IPS-20b (cell line): ENCODE measurements around the gene CDKN2B-AS1.

Experiments used
- H3K27ac ChIP-seq: one replicate; pipeline ENCODE4 v1.5.1; 2013; ENCODE audit warnings: low read length
- H3K27me3 ChIP-seq: 2 replicates; pipeline ENCODE4 v1.6.1; 2013; ENCODE audit warnings: mild to moderate bottlenecking, low read length, inconsistent platforms; ENCODE audit not compliant: insufficient read depth
- H3K36me3 ChIP-seq: 2 replicates; pipeline ENCODE4 v1.6.1; 2013; ENCODE audit warnings: low read depth, mild to moderate bottlenecking, inconsistent platforms, low read length, moderate library complexity; ENCODE audit not compliant: insufficient read depth
- H3K4me1 ChIP-seq: 2 replicates; pipeline ENCODE4 v1.6.1; 2013; ENCODE audit warnings: mild to moderate bottlenecking, control low read depth, inconsistent platforms, low read length, moderate library complexity; ENCODE audit not compliant: insufficient read depth
- H3K4me3 ChIP-seq: 2 replicates; pipeline ENCODE4 v1.5.1; 2013; ENCODE audit warnings: mild to moderate bottlenecking, low read length, inconsistent platforms
- H3K9ac ChIP-seq: 2 replicates; pipeline ENCODE4 v1.6.1; 2013; ENCODE audit warnings: low read depth, mild to moderate bottlenecking, inconsistent platforms, low read length, moderate library complexity
- H3K9me3 ChIP-seq: 2 replicates; pipeline ENCODE4 v1.6.1; 2013; ENCODE audit warnings: mild to moderate bottlenecking, low read depth, low read length, inconsistent platforms; ENCODE audit not compliant: insufficient read depth

Gene CDKN2B-AS1

DNA sequence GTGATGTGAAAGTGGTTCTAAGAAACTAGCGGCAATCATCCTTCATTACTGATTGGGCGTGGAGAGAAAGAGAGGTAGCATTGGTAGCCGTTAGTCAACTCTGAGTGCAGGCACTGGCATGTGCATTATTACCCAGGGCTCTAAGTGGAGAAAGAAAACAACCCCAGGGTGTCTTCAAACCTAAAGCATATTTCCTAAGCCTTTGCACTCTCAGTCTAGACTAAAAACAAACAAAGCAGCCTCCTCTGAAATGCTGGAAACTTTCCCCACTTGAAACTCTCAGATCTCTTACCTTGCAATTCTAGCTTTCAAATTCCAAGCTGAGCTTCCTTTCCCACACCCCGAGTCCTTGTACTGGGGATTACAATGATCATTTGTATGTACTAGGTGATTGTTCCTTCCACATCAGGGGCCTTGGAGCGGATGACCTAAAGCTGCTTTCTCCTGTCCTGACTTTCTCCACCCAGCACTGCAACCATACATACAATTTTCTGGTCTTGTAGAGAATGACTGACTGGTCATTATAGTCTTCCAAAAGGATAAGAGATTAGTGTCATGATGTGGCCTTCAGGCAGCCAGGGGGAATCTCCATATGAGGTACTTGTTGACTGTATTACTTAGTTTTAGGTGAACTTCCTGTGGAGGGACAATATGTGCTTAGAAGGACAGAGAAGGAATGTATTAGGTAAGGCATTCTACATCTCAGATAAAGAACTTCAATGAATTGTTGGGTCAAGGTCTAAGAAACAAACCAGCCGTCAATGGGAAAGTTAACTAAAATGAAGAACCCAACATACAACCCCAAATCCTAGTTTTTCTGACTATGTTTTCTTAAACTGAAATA lies 112.8 kb downstream of the CDKN2B-AS1 start:
- Histone ChIP-seq H3K4me3 (no peak overlapping the region), H3K27me3 (no peaks in the 10 kb centered on the region), H3K9ac (no peak overlapping the region), H3K4me1 (peaks cover 12% of the 10 kb centered on the region), H3K27ac (no peak overlapping the region), H3K9me3 (no peaks in the 10 kb centered on the region), H3K36me3 (no peaks in the 10 kb centered on the region)

- Histone ChIP-seq H3K9ac (no peak overlapping the region), H3K4me1 (0 out of 2 replicates have a peak, but pooled peaks cover 4% of the 10 kb centered on the region), H3K36me3 (no peaks in the 10 kb centered on the region), H3K4me3 (no peak overlapping the region), H3K27me3 (no peaks in the 10 kb centered on the region), H3K27ac (no peak overlapping the region), H3K9me3 (no peaks in the 10 kb centered on the region)
Measured at GRCh38 chr9:22108581-22109370, 114.2 kb downstream of the CDKN2B-AS1 start.

DNA sequence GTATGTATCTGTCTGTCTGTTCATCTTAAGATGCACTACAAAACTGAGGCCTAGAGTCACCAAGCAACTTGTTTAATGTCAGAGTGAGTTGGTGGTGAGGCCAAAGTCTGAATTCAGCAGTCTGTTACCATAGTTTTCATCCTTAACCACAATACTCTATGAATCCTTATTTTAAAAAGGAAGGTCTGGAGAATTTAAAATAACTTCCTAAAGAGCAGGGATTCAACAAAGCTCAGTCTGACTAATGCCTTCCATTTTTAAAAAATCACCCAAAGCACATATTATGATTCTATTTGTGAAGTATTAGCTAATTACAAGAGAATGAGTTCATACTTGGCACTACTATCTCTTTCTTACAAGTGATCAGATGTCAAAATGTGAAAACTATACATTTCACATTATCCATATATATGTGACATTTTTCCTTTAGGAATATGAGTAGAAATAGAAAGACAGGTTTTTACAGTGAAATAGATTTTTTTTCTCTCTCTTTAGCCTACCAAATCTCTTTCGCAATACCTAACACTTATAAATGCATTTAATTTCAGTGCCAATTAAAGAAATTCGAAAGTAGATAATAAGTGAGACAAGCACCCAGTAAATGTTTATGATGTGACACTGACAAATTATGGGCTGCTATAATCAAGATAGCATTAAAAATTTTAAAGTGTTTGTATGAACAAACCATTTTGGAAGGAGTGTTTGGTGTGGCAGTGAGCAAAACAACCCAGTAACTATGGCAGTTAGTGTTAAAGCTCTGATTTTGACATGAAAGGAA lies 116.8 kb downstream of the CDKN2B-AS1 start:
- Histone ChIP-seq H3K9ac (no peak overlapping the region), H3K27ac (no peak overlapping the region)

GRCh38 chr9:22111954-22112247 lies 117.3 kb downstream of the CDKN2B-AS1 start:
- no peak overlapping the region for H3K9ac ChIP-seq

More for the DNA sequence above, 116.8 kb downstream of the CDKN2B-AS1 start:
- peaks cover 4% of the 10 kb centered on the region; the same call in 1 of the 2 replicates for H3K4me1 ChIP-seq
- no peaks in the 10 kb centered on the region for H3K27me3 ChIP-seq
- H3K36me3 ChIP-seq = no peaks in the 10 kb centered on the region
- H3K4me3 ChIP-seq = no peak overlapping the region
- no peaks in the 10 kb centered on the region for H3K9me3 ChIP-seq

GRCh38 chr9:22112870-22113821 lies 118.6 kb downstream of the CDKN2B-AS1 start:
- Histone ChIP-seq H3K27ac (no peak overlapping the region), H3K4me3 (no peak overlapping the region), H3K4me1 (peaks cover 19% of the 10 kb centered on the region), H3K9ac (no peak overlapping the region), H3K27me3 (no peaks in the 10 kb centered on the region), H3K9me3 (no peaks in the 10 kb centered on the region), H3K36me3 (no peaks in the 10 kb centered on the region)

More at GRCh38 chr9:22111954-22112247, 117.3 kb downstream of the CDKN2B-AS1 start:
- no peak overlapping the region for H3K27ac ChIP-seq
- no peaks in the 10 kb centered on the region for H3K27me3 ChIP-seq
- H3K9me3 ChIP-seq = no peaks in the 10 kb centered on the region
- peaks cover 7% of the 10 kb centered on the region for H3K4me1 ChIP-seq
- H3K36me3 ChIP-seq = no peaks in the 10 kb centered on the region
- H3K4me3 ChIP-seq = no peak overlapping the region

DNA sequence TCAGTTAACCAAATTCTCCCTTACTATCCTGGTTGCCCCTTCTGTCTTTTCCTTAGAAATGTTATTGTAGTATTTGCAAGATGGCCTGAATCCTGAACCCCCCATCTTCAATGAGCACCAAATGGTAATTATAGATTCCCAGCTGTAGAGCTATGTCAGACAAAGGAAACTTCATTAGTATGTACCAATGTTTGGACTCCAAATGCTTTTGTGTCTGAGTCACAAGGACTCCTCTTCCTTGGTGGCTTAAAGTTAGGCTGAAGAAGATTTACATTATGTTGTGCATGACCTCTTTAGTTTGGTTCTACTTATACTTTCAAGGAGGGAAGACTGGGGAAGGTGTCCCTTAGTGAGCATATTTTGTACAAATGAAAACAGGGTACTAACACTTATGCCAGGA lies 120.4 kb downstream of the CDKN2B-AS1 start:
- H3K4me1 ChIP-seq = peaks cover 20% of the 10 kb centered on the region
- no peaks in the 10 kb centered on the region for H3K9me3 ChIP-seq
- H3K4me3 ChIP-seq = no peak overlapping the region
- no peaks in the 10 kb centered on the region for H3K27me3 ChIP-seq
- no peaks in the 10 kb centered on the region for H3K36me3 ChIP-seq
- H3K9ac ChIP-seq = no peak overlapping the region
- no peak overlapping the region for H3K27ac ChIP-seq

- no peaks in the 10 kb centered on the region for H3K36me3 ChIP-seq
- no peak overlapping the region for H3K27ac ChIP-seq
- no peaks in the 10 kb centered on the region for H3K27me3 ChIP-seq
- H3K4me3 ChIP-seq = no peak overlapping the region
- H3K9ac ChIP-seq = no peak overlapping the region
- no peaks in the 10 kb centered on the region for H3K9me3 ChIP-seq
- peaks cover 20% of the 10 kb centered on the region for H3K4me1 ChIP-seq
Measured at GRCh38 chr9:22116758-22117157, 122.2 kb downstream of the CDKN2B-AS1 start.

DNA sequence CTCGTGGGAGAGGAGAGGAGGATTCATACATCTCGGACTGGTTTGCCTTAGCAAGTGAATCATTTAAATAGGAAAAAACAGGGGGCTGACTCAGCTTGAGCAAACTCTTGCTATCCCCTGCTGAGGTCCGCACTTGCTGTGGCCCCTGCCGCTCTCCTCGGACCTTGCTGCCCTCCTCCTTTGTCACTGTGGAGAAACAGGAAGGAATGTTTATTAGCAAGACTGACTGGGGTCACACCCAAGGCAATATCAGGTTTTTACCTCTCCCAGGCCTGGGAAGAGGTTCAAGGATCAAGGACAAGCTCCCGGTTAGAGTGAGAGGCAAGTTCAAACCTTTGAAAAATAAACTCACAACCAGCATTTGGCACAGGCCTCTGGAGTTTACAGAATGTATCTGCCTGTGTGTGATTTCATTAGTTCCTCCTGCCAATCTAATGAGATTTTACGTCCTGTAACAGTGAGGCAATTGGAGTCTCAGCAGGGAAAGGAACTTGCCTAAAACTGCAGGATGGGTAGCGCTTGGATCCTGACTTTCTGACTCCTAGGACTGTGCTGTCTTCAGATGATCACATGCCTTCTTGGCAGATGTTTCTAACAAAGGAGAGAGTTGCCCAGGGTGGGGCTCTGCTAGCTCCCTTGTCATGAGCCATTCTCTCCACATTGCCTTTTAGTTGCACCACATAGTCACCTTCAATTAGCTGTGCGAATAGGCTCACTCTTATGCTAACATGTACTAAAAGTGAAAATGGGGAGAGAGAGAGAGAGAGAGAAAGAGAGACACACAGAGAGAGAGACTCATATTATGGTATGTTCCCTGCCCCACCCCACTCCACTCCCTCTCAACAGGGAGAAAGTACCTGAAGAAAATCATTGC lies 123.2 kb downstream of the CDKN2B-AS1 start:
- Histone ChIP-seq H3K27ac (no peak overlapping the region), H3K27me3 (no peaks in the 10 kb centered on the region), H3K9me3 (no peaks in the 10 kb centered on the region; the same call in 1 of the 2 replicates), H3K9ac (peak overlapping the region; percentile 44; the same call in 1 of the 2 replicates), H3K4me1 (peaks cover 20% of the 10 kb centered on the region), H3K4me3 (peak overlapping the region; percentile 6; the same call in 1 of the 2 replicates), H3K36me3 (no peaks in the 10 kb centered on the region)

DNA sequence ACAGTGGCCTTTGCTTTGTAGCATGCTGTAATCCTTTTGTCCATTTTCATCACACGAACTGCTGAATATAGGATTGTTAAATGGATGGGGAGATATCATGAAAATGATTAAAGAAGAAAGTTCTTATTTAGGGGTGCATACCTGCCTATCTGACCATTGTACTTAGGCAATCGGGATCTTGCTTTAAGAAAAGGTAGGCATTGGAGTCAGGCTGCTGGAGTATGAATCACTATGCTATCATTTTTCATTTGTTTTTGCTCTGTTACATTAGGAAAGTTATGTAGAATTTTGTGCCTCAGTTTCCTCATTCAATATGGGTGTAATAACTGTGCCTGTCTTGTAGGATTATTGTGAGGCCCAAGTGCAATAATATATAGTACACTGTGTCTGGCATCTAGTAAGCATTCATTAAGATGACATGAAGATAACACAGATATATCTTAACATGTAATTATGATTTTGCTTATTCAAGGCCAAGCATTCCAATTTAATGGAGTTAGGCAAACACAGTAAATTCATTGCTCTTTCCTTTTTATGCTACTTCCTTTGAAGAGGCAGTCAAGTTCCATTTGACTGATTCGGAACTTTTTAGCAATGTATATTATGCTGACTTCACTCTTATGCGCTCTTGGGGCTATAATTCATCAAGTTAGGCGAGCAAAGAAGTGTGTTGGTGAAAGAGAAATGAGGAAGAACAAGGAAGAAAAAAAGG lies 124.4 kb downstream of the CDKN2B-AS1 start:
- Histone ChIP-seq H3K9me3 (no peaks in the 10 kb centered on the region; the same call in 1 of the 2 replicates), H3K4me1 (peaks cover 20% of the 10 kb centered on the region), H3K4me3 (no peak overlapping the region), H3K9ac (no peak overlapping the region), H3K36me3 (no peaks in the 10 kb centered on the region), H3K27me3 (no peaks in the 10 kb centered on the region), H3K27ac (no peak overlapping the region)
